NCI-H187 treated with DMSO at 0.1 percent for 48 hours (cell line): ENCODE results near the gene CLPX.
"Not testable (repeated sequence)": the region's sequence is repeated elsewhere in the genome, so short reads cannot be mapped to it uniquely, and the experiment has no call there.

Experiments
- DNase-seq: peaks from one replicate; lab custom pipeline; 2025; lab: John Stamatoyannopoulos, UW

CLPX gene

DNA sequence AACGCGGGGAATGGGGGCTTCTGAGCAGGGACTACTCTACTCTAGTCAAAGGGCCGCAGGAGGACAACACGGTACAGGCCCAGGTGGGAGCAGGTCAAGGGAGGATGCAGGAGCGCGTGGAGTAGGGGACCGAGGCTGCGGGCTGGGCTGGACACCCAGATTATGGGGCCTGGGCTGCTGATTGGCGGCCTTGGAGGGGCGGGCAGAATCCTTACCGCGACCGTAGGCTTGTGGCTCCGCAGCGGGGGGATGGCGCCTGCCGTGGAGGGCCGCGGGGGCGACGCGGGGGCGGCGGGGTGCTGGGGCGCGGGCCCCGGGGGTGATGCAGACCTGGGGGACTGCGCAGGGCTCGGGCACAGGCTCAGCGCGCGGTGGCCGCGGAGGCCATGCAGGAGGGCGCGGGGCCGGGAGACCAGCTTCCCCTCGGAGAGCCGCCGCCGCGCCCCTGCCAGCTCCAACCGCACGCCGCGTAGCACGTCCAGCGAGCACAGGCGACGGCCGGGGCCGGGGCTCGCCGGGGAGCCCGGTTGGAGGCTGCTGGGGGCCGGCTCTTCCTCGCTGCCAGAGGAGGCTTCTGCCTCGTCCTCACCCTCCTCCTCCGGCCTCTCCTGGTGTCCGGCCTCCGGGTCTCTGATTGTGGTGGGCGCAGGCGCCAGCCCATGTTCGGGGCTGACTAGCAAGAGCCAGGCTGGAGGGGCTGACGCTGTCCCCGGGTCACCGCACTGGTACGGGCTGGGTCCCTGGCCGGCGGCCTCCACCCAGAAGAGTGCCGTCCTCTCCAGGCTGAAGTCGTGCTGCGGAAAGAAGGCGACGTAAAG is 83.0 kb downstream of the CLPX start:
- no peak for DNase-seq

DNA sequence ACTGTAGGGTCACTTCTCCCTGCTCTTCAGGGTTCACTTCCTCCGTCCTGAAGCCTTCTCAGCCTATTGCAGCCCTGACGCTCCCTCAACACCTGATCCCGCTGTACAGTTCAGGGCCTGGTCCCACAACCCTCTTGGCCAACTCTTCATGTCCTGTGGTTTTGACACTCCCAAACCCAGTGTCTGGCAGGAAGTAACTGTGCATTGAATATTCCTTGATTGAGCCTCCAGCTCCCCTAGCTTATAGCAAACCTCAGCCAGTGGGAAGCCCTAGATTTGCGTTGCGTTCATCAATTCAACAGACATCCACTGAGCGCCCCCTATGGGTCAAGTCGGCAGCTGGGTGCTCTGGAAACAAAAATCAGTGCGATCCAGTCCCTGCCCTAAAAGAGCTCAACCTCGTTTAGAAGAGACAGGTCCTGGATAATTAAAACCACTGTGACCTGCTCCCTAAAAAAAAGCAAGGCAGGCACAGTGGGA is 83.7 kb downstream of the CLPX start:
- no peak for DNase-seq

DNA sequence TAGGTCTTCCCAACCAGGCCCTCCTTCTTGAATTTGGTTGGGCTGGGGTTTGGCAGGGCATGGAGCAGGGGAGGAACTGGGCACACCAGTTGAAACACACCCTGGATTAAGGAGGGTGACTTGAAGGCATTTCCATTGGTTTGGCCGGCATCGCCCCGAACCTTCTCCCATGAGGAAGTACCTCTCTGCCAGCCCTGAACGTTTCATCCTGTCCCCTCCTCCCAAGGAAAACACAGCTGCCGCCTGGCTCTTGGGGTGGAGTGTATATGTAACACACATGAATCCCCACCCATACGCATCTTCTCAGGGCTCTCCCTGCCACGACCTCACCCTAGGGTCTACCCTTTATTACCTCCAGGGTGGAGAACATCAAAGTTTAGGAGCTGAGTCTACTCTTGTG is 84.7 kb downstream of the CLPX start:
- no peak for DNase-seq

DNA sequence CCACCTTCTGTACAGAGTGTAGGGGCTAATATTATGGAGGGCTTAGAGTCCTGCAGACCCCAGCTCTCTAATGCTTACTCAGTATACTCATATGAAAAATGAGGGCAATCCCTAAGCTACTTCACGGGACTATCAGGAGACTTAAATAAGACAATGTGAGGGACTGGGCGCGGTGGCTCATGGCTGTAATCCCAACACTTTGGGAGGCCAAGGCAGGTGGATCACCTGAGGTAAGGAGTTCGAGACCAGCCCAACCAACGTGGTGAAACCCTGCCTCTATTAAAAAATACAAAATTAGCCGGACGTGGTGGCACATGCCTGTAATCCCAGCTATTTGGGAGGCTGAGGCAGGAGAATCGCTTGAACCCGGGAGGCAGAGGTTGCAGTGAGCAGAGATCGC is 85.3 kb downstream of the CLPX start:
- not testable (repeated sequence) for DNase-seq

DNA sequence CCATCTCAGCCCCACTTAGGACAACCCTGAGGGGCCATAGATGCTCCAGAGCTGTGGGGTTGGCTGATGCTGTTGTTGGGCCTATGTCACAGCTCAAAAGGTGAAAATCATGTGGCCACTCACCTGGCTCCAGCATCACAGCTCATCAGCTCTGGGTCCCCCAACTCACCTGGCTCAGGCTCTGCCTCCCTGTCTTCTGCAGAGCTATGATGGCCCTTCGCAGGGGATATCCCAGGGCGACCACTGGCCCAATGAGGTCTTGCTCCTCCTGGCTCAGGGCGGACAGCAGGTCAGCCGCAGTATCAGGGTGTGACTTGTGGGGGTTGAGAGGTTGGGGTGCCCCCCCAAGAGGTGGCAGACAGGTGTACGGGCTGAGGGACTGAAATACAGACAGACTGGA is 85.8 kb downstream of the CLPX start:
- no peak for DNase-seq
